NT2/D1 (cell line): Measurements from ENCODE around the gene TNFRSF11A.

Experiments used
- DNase-seq: peaks from one replicate; pipeline ENCODE4 v3.0.0-alpha.2; 2011; ENCODE audit warnings: low read depth, low spot score
- H3K27me3 ChIP-seq: 2 replicates; pipeline ENCODE4 v1.6.0; 2011; ENCODE audit warnings: mild to moderate bottlenecking; ENCODE audit not compliant: insufficient read length, insufficient read depth
- H3K36me3 ChIP-seq: 2 replicates; pipeline ENCODE4 v1.6.1; 2011; ENCODE audit warnings: mild to moderate bottlenecking, low read length, mixed read lengths; ENCODE audit not compliant: insufficient read depth, insufficient read length
- H3K4me1 ChIP-seq: 2 replicates; pipeline ENCODE4 v1.5.1; 2011; ENCODE audit not compliant: insufficient read depth, insufficient read length
- H3K4me3 ChIP-seq: 2 replicates; pipeline ENCODE4 v1.5.1; 2011; ENCODE audit warnings: low read depth; ENCODE audit not compliant: insufficient read length
- H3K9ac ChIP-seq: 2 replicates; pipeline ENCODE4 v1.6.0; 2011; ENCODE audit warnings: low read depth; ENCODE audit not compliant: insufficient read length
- H3K9me3 ChIP-seq: 2 replicates; pipeline ENCODE4 v1.5.1; 2011; ENCODE audit warnings: mild to moderate bottlenecking, low read length; ENCODE audit not compliant: insufficient read depth
- SUZ12 ChIP-seq: IDR thresholded peaks from 2 replicates; pipeline ENCODE4 v1.6.1; 2011; ENCODE audit not compliant: insufficient read length, insufficient read depth; ENCODE audit errors: extremely low read depth
- YY1 ChIP-seq: IDR thresholded peaks from 2 replicates; pipeline ENCODE4 v1.6.1; 2011; ENCODE audit not compliant: insufficient read length, insufficient read depth
- ZNF274 ChIP-seq: IDR thresholded peaks from 2 replicates; pipeline ENCODE4 v1.6.1; 2011; ENCODE audit warnings: mild to moderate bottlenecking, low read depth, low read length

TNFRSF11A gene

DNA sequence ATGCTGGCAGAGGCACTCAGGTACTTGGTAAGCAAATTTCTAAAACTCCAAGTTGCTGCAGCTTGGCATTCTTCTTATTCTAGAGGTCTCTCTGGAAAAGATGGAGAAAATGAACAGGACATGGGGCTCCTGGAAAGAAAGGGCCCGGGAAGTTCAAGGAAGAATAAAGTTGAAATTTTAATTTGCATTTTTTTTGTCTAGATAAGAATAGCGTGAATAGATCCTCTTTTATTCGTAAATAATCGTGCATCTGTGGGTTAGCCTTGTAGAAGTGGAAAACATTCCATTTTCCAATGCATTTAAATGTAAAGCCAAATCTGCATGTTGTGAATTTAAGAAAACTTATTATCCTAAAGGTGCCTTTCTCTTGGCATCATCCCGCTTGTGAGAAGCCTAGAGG, 61.0 kb downstream of the TNFRSF11A start:
- Histone ChIP-seq H3K9me3 (no peaks in the 10 kb centered on the region), H3K4me1 (no peaks in the 10 kb centered on the region), H3K36me3 (no peaks in the 10 kb centered on the region), H3K27me3 (no peaks in the 10 kb centered on the region), H3K4me3 (no peak overlapping the region), H3K9ac (no peak overlapping the region)
- DNase-seq = no peak
- no peak for TF ChIP-seq ZNF274
- no peak for TF ChIP-seq YY1
- no peak for TF ChIP-seq SUZ12

DNA sequence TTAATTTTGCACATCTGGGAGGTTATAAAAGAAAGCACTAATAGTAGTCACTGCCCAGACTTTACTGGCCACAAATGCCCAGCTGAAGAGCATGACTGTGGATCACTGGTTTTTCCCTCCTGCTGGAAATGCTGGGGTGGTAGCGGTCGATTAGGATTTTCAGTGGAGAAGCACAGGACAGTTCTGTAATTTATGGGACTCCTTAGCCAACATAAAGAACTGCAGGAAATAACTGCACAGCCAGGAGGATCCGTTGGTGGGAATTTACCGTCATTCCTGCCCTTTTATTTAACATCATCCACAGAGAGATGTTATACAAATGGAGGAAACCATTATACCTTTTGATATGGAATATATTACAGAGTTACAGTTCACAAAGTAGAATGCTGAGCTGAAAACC, 61.5 kb downstream of the TNFRSF11A start:
- TF ChIP-seq YY1 (no peak), ZNF274 (no peak), SUZ12 (no peak)
- no peak overlapping the region for H3K9ac ChIP-seq
- no peak overlapping the region for H3K4me3 ChIP-seq
- H3K27me3 ChIP-seq = no peaks in the 10 kb centered on the region
- no peaks in the 10 kb centered on the region for H3K36me3 ChIP-seq
- H3K4me1 ChIP-seq = no peaks in the 10 kb centered on the region
- H3K9me3 ChIP-seq = no peaks in the 10 kb centered on the region
- DNase-seq = no peak

DNA sequence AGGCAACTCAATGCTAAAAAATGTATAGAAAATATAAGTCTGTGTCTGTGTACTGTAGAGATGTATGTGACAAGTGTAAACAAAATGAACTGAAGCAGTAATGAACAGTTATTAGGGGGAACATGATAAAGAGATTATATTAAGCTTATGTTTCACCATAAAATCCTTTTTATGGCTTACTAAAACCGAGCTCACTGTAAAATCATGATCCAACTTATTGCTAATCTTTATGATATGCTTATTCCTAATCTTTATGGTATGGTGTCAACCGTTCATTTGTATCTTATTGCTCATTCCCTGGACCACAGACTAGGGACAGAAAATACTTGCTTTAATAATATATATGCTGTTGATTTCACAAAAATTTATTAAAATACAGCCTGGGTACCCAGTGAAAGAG, 62.1 kb downstream of the TNFRSF11A start:
- H3K4me3 ChIP-seq = no peak overlapping the region
- DNase-seq = no peak
- H3K36me3 ChIP-seq = no peaks in the 10 kb centered on the region
- no peak overlapping the region for H3K9ac ChIP-seq
- TF ChIP-seq SUZ12 (no peak), YY1 (no peak), ZNF274 (no peak)
- no peaks in the 10 kb centered on the region for H3K27me3 ChIP-seq
- no peaks in the 10 kb centered on the region for H3K4me1 ChIP-seq
- no peaks in the 10 kb centered on the region for H3K9me3 ChIP-seq

DNA sequence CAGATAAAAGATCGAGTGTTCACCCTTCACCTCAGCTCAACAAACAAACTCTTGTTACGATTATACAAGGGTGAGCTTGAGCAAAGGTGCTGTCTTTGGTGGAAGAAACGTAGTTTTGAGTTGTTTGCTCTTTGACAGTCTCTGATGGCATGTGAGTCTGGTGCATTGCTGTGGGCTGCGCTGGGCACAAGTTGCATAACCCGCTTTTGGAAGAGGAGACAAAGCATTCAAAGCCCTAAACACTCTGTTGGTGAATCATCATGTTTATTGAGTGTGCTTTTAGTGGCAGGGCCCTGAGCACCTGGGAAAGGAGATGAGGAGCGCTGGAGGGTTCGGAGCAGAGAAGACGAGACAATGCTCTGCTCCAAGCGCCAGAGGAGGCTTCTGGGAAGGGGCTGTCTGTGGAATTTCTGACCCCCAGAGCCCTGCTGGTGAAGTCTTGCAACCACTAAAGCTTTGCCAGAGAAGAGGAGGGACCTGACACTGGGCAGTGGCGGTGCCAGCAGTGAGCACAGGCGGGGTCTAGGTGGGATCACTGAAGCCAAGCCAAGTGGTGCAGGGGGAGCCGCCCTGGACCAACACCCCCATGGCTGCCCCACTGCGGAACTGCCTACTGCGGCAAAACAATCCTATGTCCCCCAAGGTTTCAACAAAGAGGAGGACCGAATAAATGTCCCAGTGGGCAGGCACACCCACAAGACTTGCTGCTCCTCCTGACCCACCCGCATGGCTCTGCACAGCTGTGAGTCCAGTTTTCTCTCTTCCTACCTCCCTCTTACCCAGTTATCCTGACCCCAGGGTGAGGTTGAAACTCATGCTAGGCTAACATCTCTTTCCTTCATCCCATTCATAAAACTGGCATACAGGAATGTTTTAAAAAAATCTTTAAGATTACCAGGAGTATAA, 64.0 kb downstream of the TNFRSF11A start:
- no peaks in the 10 kb centered on the region for H3K9me3 ChIP-seq
- no peaks in the 10 kb centered on the region for H3K27me3 ChIP-seq
- no peak for TF ChIP-seq SUZ12
- no peak for TF ChIP-seq YY1
- no peak for TF ChIP-seq ZNF274
- H3K9ac ChIP-seq = no peak overlapping the region
- no peaks in the 10 kb centered on the region for H3K4me1 ChIP-seq
- no peak for DNase-seq
- H3K36me3 ChIP-seq = no peaks in the 10 kb centered on the region
- no peak overlapping the region for H3K4me3 ChIP-seq

DNA sequence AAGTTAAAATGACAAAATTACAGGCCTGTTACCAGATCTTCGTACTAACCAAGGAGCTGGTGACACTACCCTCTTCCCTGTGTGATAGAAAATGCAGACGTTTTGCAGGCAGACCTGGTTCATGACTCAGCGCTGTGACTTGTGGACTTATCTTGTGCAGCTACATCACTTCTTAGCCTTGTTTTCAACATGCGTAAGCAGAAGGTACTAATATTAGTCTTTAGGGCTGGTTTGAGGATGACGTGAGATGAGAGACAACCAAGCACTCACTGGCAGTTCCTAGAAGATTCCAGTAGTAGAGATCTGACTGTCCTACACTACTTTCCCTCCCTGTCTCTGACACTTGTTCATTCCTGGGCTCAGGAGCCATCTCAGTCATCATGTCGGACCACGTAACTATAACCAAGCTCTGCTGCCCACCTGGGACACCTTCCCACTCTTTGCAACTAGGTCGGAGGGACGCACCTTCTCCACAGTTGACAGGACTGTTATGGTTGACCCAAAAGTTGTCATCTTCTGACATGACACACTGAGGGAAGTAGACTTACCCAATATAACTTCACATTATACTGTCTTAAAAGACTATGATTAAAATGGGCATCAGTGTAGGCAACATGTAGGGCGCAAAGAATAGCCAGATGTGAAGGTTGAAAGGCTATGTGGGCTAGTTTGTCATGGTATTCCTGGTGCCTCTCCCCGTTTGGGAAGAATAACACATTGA, 64.8 kb downstream of the TNFRSF11A start:
- no peaks in the 10 kb centered on the region for H3K4me1 ChIP-seq
- no peak overlapping the region for H3K9ac ChIP-seq
- H3K9me3 ChIP-seq = no peaks in the 10 kb centered on the region
- H3K27me3 ChIP-seq = no peaks in the 10 kb centered on the region
- no peak for TF ChIP-seq ZNF274
- no peak for TF ChIP-seq SUZ12
- no peak for TF ChIP-seq YY1
- no peak overlapping the region for H3K4me3 ChIP-seq
- DNase-seq = no peak
- no peaks in the 10 kb centered on the region for H3K36me3 ChIP-seq

DNA sequence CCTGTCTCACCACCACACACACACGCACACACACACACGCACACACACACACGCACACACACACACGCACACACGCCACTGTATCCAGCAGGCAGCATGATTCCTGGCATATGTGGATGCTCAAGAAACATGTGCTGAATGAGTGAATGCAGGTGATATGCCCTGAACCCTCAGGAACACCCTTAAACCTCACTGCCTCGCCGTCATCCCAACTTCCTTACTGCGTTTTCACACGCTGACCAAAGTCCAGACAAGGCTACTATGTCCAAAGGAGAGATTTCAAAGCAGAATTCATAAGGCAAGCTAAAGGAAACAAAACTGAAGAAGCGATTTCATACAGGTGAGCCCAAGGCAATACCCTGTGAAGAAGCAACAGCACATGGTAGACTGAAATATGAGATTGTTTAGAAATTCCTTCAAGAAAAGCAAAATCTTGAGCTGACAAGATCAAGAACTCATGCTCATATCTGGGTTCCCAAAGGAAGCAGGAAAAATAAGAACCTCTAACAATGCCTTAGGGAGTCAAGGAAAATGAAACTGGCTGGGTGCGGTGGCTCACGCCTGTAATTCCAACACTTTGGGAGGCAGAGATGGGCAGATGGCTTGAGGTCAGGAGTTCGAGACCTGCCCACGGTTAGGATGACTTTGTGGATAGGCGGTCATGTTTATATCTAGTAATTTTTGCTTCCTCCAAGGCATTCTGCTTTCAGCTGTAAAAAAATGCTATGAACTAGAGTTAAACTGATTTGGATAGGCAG, 69.1 kb downstream of the TNFRSF11A start:
- TF ChIP-seq YY1 = no peak
- no peak for TF ChIP-seq ZNF274
- TF ChIP-seq SUZ12 = no peak
- no peak overlapping the region for H3K9ac ChIP-seq
- no peaks in the 10 kb centered on the region for H3K9me3 ChIP-seq

DNA sequence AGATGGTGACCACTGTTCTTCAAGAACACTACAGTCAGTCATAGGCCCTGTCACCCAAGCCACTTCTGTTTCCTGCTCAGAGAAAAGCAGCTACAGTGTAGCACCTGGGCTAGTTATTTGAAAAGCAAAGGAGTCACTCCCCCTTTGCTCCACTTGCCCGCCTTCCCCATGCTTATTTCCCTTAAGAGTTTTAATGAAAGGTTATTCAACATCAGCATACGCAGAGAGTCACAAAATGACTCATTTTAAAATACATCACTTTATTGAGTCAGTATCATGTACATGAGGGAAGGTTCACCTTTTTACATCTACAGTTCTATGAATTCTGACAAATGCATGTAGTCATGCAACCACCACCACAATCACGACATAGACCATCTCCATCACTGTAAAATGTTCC, 71.3 kb downstream of the TNFRSF11A start:
- Histone ChIP-seq H3K4me3 (no peak overlapping the region), H3K4me1 (peaks cover 1% of the 10 kb centered on the region), H3K9me3 (no peaks in the 10 kb centered on the region), H3K27me3 (no peaks in the 10 kb centered on the region), H3K9ac (no peak overlapping the region), H3K36me3 (no peaks in the 10 kb centered on the region)
- no peak for DNase-seq
- TF ChIP-seq SUZ12 (no peak), ZNF274 (no peak), YY1 (no peak)

More for the DNA sequence above, 69.1 kb downstream of the TNFRSF11A start:
- DNase-seq = no peak
- Histone ChIP-seq H3K36me3 (no peaks in the 10 kb centered on the region), H3K4me3 (no peak overlapping the region), H3K27me3 (no peaks in the 10 kb centered on the region), H3K4me1 (no peaks in the 10 kb centered on the region)
